ENCODE data around the gene SRGN. TPM values are rescaled to one million over a fixed set of nuclear protein-coding genes. Genes with fewer than 3 reads are reported as not detected.

The SRGN gene
- total and polyA plus RNA-seq, 8 donors = 4.1 to 40.0 (median 11.5) TPM

- intact Hi-C loops (cut with DNase I) = no loop called here
- Histone ChIP-seq H3K4me1 (peaks cover 0 to 2% (median 0%) of the 10 kb centered on the region in 3 donors), H3K9me3 (no peaks in the 10 kb centered on the region), H3K4me3 (no peak overlapping the region), H3K27me3 (no peaks in the 10 kb centered on the region), H3K36me3 (no peaks in the 10 kb centered on the region), H3K27ac (peak overlapping the region in 2 of 4 donors; percentile 4 to 30)
- FAIRE-seq (no peak), ATAC-seq (peak in 3 of 4 donors; percentile 25 to 58 (median 57)), DNase-seq (no peak)
- WGBS, 2 donors = 51 to 57% methylated on average over 7 of the region's 7 CpGs
- no peak for TF ChIP-seq CTCF (IDR thresholded peaks at IDR 0.05)
Measured at GRCh38 chr10:69056129-69056528, 31.8 kb upstream of the SRGN start.

- Histone ChIP-seq H3K4me3 (no peak overlapping the region), H3K9me3 (no peaks in the 10 kb centered on the region), H3K36me3 (no peaks in the 10 kb centered on the region), H3K4me1 (peaks cover 0 to 4% (median 0%) of the 10 kb centered on the region in 3 donors), H3K27ac (peak overlapping the region in 2 of 4 donors; percentile 30 to 37), H3K27me3 (no peaks in the 10 kb centered on the region)
- intact Hi-C loops (cut with DNase I) = no loop called here
- DNase-seq = no peak
- FAIRE-seq = no peak
- no peak for TF ChIP-seq CTCF (IDR thresholded peaks at IDR 0.05)
- 73 to 75% methylated on average over 14 of the region's 14 CpGs for WGBS, 2 donors
- ATAC-seq = no peak
Measured at GRCh38 chr10:69056536-69057260, 31.2 kb upstream of the SRGN start.

- Histone ChIP-seq H3K4me1 (peaks cover 0 to 10% (median 4%) of the 10 kb centered on the region in 3 donors), H3K27ac (peak overlapping the region in 2 of 4 donors; percentile 37 to 58), H3K36me3 (no peaks in the 10 kb centered on the region), H3K27me3 (no peaks in the 10 kb centered on the region), H3K4me3 (no peak overlapping the region), H3K9me3 (no peaks in the 10 kb centered on the region)
- intact Hi-C loops (cut with DNase I) = no loop called here
- 50 to 51% methylated on average over 14 of the region's 14 CpGs for WGBS, 2 donors
- ATAC-seq = peak in 2 of 4 donors; percentile 27 to 44
- no peak for FAIRE-seq
- peak in 1 of 6 donors; percentile 36 for DNase-seq
- TF ChIP-seq CTCF (IDR thresholded peaks at IDR 0.05) = no peak
Measured at GRCh38 chr10:69057261-69057950, 30.5 kb upstream of the SRGN start.

GRCh38 chr10:69057951-69058297 lies 30.0 kb upstream of the SRGN start:
- Histone ChIP-seq H3K36me3 (no peaks in the 10 kb centered on the region), H3K4me1 (peaks cover 0 to 10% (median 4%) of the 10 kb centered on the region in 3 donors), H3K9me3 (no peaks in the 10 kb centered on the region), H3K27me3 (no peaks in the 10 kb centered on the region), H3K4me3 (no peak overlapping the region), H3K27ac (peak overlapping the region in 2 of 4 donors; percentile 37 to 58)
- WGBS, 2 donors = 0% methylated on average over 1 of the region's 1 CpG
- DNase-seq (no peak), ATAC-seq (no peak), FAIRE-seq (no peak)
- intact Hi-C loops (cut with DNase I) = no loop called here
- no peak for TF ChIP-seq CTCF (IDR thresholded peaks at IDR 0.05)

Measured in pancreas (tissue), 10 donors.